BJ (cell line): ENCODE data around the gene FBXL7. TPM values are rescaled to one million over a fixed set of nuclear protein-coding genes. Genes with fewer than 3 reads are reported as not detected.
"Not testable (repeated sequence)": the region's sequence is repeated elsewhere in the genome, so short reads cannot be mapped to it uniquely, and the experiment has no call there.

Experiments
- CTCF ChIA-PET: fragments of 350-600 bp; formaldehyde crosslinking; extraction: SDS; loops from one replicate; lab custom pipeline; 2021; ENCODE audit warnings: antibody characterized with exemption, inconsistent platforms; lab: Yijun Ruan, JAX
- POLR2A ChIA-PET: fragments of 300-600 bp; sonication (Branson Sonifier 250); formaldehyde crosslinking; extraction: SDS; loops from one replicate; lab custom pipeline; 2021; ENCODE audit warnings: antibody characterized with exemption; lab: Charles Lee
- DNase-seq: peaks from one replicate; pipeline ENCODE4 v3.0.0-alpha.2; 2011; ENCODE audit warnings: low read depth
- H3K27me3 ChIP-seq: 2 replicates; pipeline ENCODE4 v1.6.0; 2011; ENCODE audit warnings: low read length; ENCODE audit not compliant: control insufficient read depth, insufficient read depth
- H3K36me3 ChIP-seq: 2 replicates; pipeline ENCODE4 v1.5.1; 2011; ENCODE audit warnings: low read length; ENCODE audit not compliant: control insufficient read depth, insufficient read depth
- H3K4me3 ChIP-seq: 2 replicates; pipeline ENCODE4 v1.5.1; 2011; ENCODE audit warnings: low read depth, mild to moderate bottlenecking, control low read depth, low read length
- polyA plus RNA-seq: library from polyadenylated mRNA; depleted of rRNA; stranded (reverse); fragments of >200 nt; gene quantifications from 2 replicates; pipeline ENCODE4 v1.2.3, GENCODE V29; 2011
- TF ChIP-seq, protein P1 (sequence below): IDR thresholded peaks from 2 replicates; pipeline ENCODE4 v1.5.1; 2011; ENCODE audit warnings: low read depth, mild to moderate bottlenecking, control low read depth, inconsistent platforms, low read length, moderate library complexity; ENCODE audit not compliant: insufficient read depth

Gene FBXL7
- polyA plus RNA-seq, 1 experiment, result 23.2 TPM

DNA sequence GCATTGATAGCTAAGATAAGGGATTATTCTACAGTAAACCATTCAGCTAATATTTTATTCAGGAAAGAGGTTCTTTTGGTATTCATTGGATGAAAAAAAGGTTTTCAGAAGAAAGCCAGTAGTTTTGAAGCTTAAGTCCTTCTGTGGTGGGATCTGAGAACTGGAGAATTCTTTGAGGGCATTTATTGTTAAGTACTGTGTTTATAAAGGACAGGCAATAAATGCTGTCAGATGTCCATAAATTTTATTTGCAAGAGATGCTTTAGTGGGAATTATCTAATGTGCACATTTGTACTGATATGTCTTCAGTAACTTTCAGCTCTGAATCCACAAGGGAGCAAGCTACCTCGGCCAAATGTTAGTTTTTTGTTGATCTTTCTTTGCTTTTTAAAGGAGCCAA lies 358.3 kb downstream of the FBXL7 start:
- Histone ChIP-seq H3K36me3 (no peaks in the 10 kb centered on the region), H3K27me3 (no peaks in the 10 kb centered on the region), H3K4me3 (no peak overlapping the region)
- ChIA-PET POLR2A (no interaction called here), CTCF (no interaction called here)
- TF ChIP-seq, protein P1, sequence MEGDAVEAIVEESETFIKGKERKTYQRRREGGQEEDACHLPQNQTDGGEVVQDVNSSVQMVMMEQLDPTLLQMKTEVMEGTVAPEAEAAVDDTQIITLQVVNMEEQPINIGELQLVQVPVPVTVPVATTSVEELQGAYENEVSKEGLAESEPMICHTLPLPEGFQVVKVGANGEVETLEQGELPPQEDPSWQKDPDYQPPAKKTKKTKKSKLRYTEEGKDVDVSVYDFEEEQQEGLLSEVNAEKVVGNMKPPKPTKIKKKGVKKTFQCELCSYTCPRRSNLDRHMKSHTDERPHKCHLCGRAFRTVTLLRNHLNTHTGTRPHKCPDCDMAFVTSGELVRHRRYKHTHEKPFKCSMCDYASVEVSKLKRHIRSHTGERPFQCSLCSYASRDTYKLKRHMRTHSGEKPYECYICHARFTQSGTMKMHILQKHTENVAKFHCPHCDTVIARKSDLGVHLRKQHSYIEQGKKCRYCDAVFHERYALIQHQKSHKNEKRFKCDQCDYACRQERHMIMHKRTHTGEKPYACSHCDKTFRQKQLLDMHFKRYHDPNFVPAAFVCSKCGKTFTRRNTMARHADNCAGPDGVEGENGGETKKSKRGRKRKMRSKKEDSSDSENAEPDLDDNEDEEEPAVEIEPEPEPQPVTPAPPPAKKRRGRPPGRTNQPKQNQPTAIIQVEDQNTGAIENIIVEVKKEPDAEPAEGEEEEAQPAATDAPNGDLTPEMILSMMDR, result no peak
- no peak for DNase-seq

DNA sequence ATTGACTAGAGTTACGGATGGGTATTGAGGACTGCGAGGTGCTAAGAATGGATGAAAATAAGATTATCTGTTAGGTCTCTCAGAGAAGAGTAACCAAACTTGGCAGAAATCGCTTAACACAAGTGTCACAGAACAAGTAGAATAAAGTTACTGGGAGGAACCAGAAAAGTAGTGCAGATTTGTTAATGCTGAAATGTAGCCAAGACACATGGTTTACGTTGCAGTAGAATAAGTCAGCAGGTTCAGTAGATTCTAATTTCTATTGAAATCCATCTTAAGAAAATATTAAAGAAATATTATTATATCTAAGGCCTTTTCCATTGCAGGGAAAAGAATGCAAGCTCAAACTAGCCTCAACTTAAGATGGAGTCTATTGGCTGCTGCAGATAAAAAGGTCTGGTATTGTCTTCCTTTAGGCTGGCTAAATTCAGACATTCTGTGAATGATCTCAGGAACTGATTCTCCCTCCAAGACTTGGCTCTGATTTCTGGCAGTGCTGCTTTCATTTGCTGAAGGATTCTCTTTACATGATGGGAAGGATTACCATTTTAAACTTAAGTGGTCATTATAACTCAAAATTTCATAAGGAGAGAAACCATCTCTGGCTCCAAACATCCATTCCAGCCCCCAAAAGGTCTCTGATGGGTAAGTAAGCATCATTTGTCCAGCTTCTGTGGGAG lies 364.7 kb downstream of the FBXL7 start:
- ChIA-PET POLR2A (no interaction called here), CTCF (no interaction called here)
- Histone ChIP-seq H3K27me3 (no peaks in the 10 kb centered on the region), H3K36me3 (no peaks in the 10 kb centered on the region), H3K4me3 (no peak overlapping the region)
- no peak for DNase-seq
- TF ChIP-seq, protein P1, result no peak

DNA sequence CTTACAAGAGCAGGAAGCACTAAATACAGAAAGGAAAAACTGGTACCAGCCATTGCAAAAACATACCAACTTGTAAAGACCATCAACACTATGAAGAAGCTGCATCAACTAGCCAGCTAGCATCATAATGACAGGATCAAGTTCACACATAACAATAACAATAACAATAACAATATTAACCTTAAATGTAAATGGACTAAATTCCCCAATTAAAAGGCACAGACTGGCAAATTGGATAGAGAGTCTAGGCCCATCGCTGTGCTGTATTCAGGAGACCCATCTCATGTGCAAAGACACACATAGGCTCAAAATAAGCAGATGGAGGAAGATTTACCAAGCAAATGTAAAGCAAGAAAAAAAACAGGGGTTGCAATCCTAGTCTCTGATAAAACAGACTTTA lies 372.3 kb downstream of the FBXL7 start:
- DNase-seq, H3K27me3 ChIP-seq, CTCF ChIA-PET, POLR2A ChIA-PET, H3K36me3 ChIP-seq, H3K4me3 ChIP-seq: not testable (repeated sequence)

DNA sequence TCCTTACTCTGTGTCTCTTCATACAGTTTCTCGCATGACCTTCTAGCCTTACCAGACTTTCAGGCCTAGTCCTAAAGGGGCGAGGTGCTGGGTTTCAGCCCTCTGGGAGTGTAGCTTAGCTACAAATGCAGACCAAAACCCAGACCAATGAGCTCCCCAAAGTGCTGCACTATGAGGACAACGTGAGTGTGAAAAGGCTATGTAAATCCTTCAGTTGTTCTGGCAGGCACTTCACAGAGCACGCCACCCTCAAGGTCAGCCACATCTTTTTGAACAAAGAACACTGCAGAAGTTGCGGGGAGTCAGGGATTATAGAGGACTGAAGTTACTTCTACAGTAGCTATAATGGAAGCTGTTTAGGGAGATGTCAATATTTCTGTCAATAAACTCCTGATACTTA lies 377.9 kb downstream of the FBXL7 start:
- POLR2A ChIA-PET, result no interaction called here
- Histone ChIP-seq H3K36me3 (no peaks in the 10 kb centered on the region), H3K4me3 (no peak overlapping the region), H3K27me3 (no peaks in the 10 kb centered on the region)
- no peak for DNase-seq
- CTCF ChIA-PET, result interaction anchor here (1.5 kb wide), 1 partner anchor 10 kb away, joined by 3 read pairs; no protein-coding TSS in a partner anchor
- TF ChIP-seq, protein P1, result no peak

DNA sequence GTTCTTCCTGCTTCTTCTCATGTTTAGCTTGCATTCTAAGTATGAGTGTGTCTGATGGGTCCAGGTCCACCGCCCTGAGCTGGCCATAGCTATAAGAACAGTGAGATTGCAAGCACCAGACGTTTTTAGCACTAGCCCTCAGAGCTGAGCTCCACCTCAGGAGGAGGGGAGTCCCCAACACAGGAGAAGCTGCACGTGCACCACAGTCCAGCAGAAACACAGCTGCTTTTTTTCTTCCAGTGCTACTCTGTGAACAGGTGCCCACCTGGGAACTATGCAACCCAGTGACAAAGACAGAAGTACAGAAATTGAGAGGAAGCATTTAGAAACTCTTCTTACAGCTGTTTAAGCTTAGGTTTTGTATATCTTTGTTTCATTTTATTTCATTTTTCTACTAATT lies 380.2 kb downstream of the FBXL7 start:
- CTCF ChIA-PET, result no interaction called here
- TF ChIP-seq, protein P1, result no peak

GRCh38 chr5:15885156-15885555 lies 385.2 kb downstream of the FBXL7 start:
- CTCF ChIA-PET, result no interaction called here
- no peaks in the 10 kb centered on the region for H3K27me3 ChIP-seq

More for the DNA sequence above, 380.2 kb downstream of the FBXL7 start:
- POLR2A ChIA-PET, result no interaction called here
- Histone ChIP-seq H3K27me3 (no peaks in the 10 kb centered on the region), H3K4me3 (no peak overlapping the region), H3K36me3 (no peaks in the 10 kb centered on the region)
- no peak for DNase-seq

More at GRCh38 chr5:15885156-15885555, 385.2 kb downstream of the FBXL7 start:
- no peaks in the 10 kb centered on the region for H3K36me3 ChIP-seq
- H3K4me3 ChIP-seq, result no peak overlapping the region
- DNase-seq, result no peak
- TF ChIP-seq, protein P1, result no peak
- POLR2A ChIA-PET, result no interaction called here
